SU-DHL-6 (cell line): ENCODE data around the gene SERINC5.

ENCODE experiments used
- H2AFZ ChIP-seq: fragments of 200-600 bp; sonication (generic); 2 replicates; pipeline ENCODE4 v1.6.1; 2014; ENCODE audit warnings: low read depth, mild to moderate bottlenecking, moderate library complexity, mixed read lengths, antibody characterized with exemption, low read length; ENCODE audit not compliant: severe bottlenecking
- H3F3A ChIP-seq: fragments of 200-600 bp; shearing (Covaris generic); 2 replicates; pipeline ENCODE4 v1.6.0; 2016; ENCODE audit warnings: antibody characterized with exemption, mild to moderate bottlenecking; ENCODE audit not compliant: insufficient read depth
- H3K27ac ChIP-seq: fragments of 200-600 bp; sonication (generic); 2 replicates; pipeline ENCODE4 v1.5.1; 2016; ENCODE audit warnings: low read depth, mild to moderate bottlenecking, low read length, moderate library complexity, mixed read lengths
- H3K27me3 ChIP-seq: fragments of 200-600 bp; sonication (generic), shearing (Covaris generic); 2 replicates; pipeline ENCODE4 v1.6.0; 2014; ENCODE audit warnings: mild to moderate bottlenecking, low read length
- H3K36me3 ChIP-seq: fragments of 200-600 bp; sonication (generic); 2 replicates; pipeline ENCODE4 v1.6.1; 2014; ENCODE audit warnings: mild to moderate bottlenecking, low read length, mixed read lengths
- H3K4me2 ChIP-seq: fragments of 300-600, 200-600 bp; shearing (Covaris generic), sonication (generic); 2 replicates; pipeline ENCODE4 v1.6.0; 2014; ENCODE audit warnings: low read length, low read depth, mild to moderate bottlenecking; ENCODE audit not compliant: poor library complexity, severe bottlenecking
- H3K4me3 ChIP-seq: fragments of 200-600 bp; sonication (generic); 2 replicates; pipeline ENCODE4 v1.5.1; 2014; ENCODE audit warnings: antibody characterized with exemption, low read length, mild to moderate bottlenecking, mixed read lengths; ENCODE audit not compliant: insufficient read depth, poor library complexity, severe bottlenecking
- H3K79me2 ChIP-seq: fragments of 200-600 bp; sonication (generic); 2 replicates; pipeline ENCODE4 v1.6.1; 2014; ENCODE audit warnings: mild to moderate bottlenecking, low read length, moderate library complexity; ENCODE audit not compliant: insufficient read depth
- H3K9ac ChIP-seq: fragments of 200-600 bp; sonication (generic); 2 replicates; pipeline ENCODE4 v1.7.0; 2014; ENCODE audit warnings: mild to moderate bottlenecking, low read length
- H3K9me2 ChIP-seq: fragments of 200-600 bp; sonication (generic); replicated peaks from 2 replicates; pipeline ENCODE4 v1.6.1; 2014; ENCODE audit warnings: low read length; ENCODE audit not compliant: insufficient read depth
- H3K9me3 ChIP-seq: fragments of 200-600 bp; sonication (generic); 2 replicates; pipeline ENCODE4 v1.6.1; 2014; ENCODE audit warnings: low read length, mixed read lengths; ENCODE audit not compliant: insufficient read depth
- H4K20me1 ChIP-seq: fragments of 200-600 bp; sonication (generic); 2 replicates; pipeline ENCODE4 v1.6.1; 2014; ENCODE audit warnings: low read depth, mild to moderate bottlenecking, antibody characterized with exemption, low read length, moderate library complexity, mixed read lengths
- EZH2phosphoT487 ChIP-seq: fragments of 200-600 bp; sonication (generic), shearing (Covaris generic); conservative IDR thresholded peaks from 2 replicates; pipeline ENCODE4 v1.6.1; 2018; ENCODE audit warnings: mild to moderate bottlenecking, antibody characterized with exemption, low read length, moderate library complexity, mixed read lengths
- TF ChIP-seq, protein P1 (sequence below): fragments of 200-600 bp; sonication (generic); IDR thresholded peaks from one replicate; pipeline ENCODE4 v1.5.1; 2017; ENCODE audit warnings: antibody characterized with exemption, mild to moderate bottlenecking, low read length, moderate library complexity; ENCODE audit not compliant: insufficient read depth, poor library complexity, severe bottlenecking

The SERINC5 gene

DNA sequence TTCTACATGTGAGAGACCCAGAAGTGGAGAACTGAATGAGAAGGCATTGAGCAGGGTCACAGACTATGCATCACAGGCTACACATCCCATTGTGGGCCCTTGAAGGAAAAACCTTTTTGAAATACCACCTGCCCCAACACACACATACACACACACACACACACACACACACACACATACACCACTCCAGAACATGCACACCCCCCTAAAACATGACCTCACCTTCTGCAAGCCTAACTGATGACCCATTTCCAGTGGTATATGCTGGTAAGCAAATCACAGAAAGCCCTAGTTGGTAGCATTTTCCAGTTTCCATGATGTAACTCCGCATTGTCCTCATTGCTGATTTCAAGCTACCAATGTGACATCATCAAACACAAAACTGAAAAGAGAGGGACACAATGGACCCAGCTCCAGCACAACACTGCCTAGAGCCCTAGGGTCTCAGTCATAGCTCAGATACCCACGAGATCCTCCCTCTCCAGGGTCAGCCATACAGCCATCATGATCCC is 184.3 kb downstream of the SERINC5 start:
- no peaks in the 10 kb centered on the region for H3K27me3 ChIP-seq
- no peak overlapping the region for H3K9ac ChIP-seq
- no peaks in the 10 kb centered on the region for H3K9me3 ChIP-seq
- no peak overlapping the region for H2AFZ ChIP-seq
- H3K4me2 ChIP-seq, result no peak overlapping the region
- H3K27ac ChIP-seq, result no peak overlapping the region
- no peaks in the 10 kb centered on the region for H3K79me2 ChIP-seq
- H3K9me2 ChIP-seq, result no peaks in the 10 kb centered on the region
- no peaks in the 10 kb centered on the region for H3F3A ChIP-seq
- no peaks in the 10 kb centered on the region for H4K20me1 ChIP-seq
- no peak overlapping the region for H3K4me3 ChIP-seq
- TF ChIP-seq, protein P1, sequence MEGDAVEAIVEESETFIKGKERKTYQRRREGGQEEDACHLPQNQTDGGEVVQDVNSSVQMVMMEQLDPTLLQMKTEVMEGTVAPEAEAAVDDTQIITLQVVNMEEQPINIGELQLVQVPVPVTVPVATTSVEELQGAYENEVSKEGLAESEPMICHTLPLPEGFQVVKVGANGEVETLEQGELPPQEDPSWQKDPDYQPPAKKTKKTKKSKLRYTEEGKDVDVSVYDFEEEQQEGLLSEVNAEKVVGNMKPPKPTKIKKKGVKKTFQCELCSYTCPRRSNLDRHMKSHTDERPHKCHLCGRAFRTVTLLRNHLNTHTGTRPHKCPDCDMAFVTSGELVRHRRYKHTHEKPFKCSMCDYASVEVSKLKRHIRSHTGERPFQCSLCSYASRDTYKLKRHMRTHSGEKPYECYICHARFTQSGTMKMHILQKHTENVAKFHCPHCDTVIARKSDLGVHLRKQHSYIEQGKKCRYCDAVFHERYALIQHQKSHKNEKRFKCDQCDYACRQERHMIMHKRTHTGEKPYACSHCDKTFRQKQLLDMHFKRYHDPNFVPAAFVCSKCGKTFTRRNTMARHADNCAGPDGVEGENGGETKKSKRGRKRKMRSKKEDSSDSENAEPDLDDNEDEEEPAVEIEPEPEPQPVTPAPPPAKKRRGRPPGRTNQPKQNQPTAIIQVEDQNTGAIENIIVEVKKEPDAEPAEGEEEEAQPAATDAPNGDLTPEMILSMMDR, result no peak
- TF ChIP-seq EZH2phosphoT487, result no peak
- H3K36me3 ChIP-seq, result no peaks in the 10 kb centered on the region

GRCh38 chr5:80070338-80071056 is 185.4 kb downstream of the SERINC5 start:
- Histone ChIP-seq H3K79me2 (no peaks in the 10 kb centered on the region), H3F3A (no peaks in the 10 kb centered on the region), H4K20me1 (no peaks in the 10 kb centered on the region), H3K27me3 (no peaks in the 10 kb centered on the region), H3K4me2 (no peak overlapping the region), H2AFZ (no peak overlapping the region), H3K27ac (no peak overlapping the region), H3K36me3 (no peaks in the 10 kb centered on the region), H3K4me3 (no peak overlapping the region), H3K9me2 (no peaks in the 10 kb centered on the region), H3K9me3 (no peaks in the 10 kb centered on the region), H3K9ac (no peak overlapping the region)
- TF ChIP-seq, protein P1, result no peak
- no peak for TF ChIP-seq EZH2phosphoT487

DNA sequence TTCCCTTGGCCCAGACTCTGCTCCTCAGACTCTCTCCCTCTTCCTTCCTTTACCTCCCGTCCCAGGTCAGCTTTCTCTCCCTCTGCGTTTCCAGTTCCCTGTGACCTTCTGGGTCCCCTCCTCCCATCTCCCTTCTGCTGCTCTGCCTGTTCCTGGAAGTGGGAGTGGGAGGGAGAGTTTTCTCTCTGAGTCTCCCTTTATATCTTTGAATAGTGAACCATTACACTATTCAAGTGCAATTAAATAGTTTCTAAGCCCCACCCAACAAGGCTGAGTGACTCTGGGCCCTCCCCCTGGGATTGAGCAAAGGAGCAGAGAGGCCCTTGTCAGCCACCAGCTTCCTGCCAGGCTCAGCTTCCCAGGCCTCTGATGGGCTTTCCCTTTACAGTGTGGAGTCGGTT is 185.9 kb downstream of the SERINC5 start:
- H3K9me3 ChIP-seq, result no peaks in the 10 kb centered on the region
- no peak overlapping the region for H3K4me2 ChIP-seq
- no peak overlapping the region for H3K4me3 ChIP-seq
- H3K9me2 ChIP-seq, result no peaks in the 10 kb centered on the region
- H3K79me2 ChIP-seq, result no peaks in the 10 kb centered on the region
- no peaks in the 10 kb centered on the region for H3K36me3 ChIP-seq
- H3K27ac ChIP-seq, result no peak overlapping the region
- no peaks in the 10 kb centered on the region for H3F3A ChIP-seq
- H2AFZ ChIP-seq, result no peak overlapping the region
- H3K27me3 ChIP-seq, result no peaks in the 10 kb centered on the region
- TF ChIP-seq EZH2phosphoT487, result no peak
- TF ChIP-seq, protein P1, result no peak
- no peaks in the 10 kb centered on the region for H4K20me1 ChIP-seq
- no peak overlapping the region for H3K9ac ChIP-seq
